Right lobe of liver (tissue), 4 donors: Measurements from ENCODE around the gene CBLN4.

Source experiments
- CTCF ChIP-seq, 4 donors: fragments of 200-600 bp in 3 of 4; fragments of 450-650 bp in 1 of 4; IDR thresholded peaks; one replicate each; pipeline versions ENCODE4 v1.5.1 to v1.8.0; 2016 to 2022; ENCODE audit warnings: antibody characterized with exemption in 4 of 4, mild to moderate bottlenecking in 2 of 4
- POLR2A ChIP-seq: fragments of 450-650 bp; IDR thresholded peaks from one replicate; pipeline ENCODE4 v1.6.1; 2017; ENCODE audit warnings: antibody characterized with exemption, mild to moderate bottlenecking
- donor health status: DM: no; HTN: no; CAD: no.
- donor health status: DM: no; HTN: no; CAD: no.
- donor health status: DM: no; HTN: yes; CAD: no.

GRCh38 chr20:56004611-56005388, 519 bp downstream of the CBLN4 start:
- TF ChIP-seq POLR2A (no peak), CTCF (IDR thresholded peaks at IDR 0.05) (no peak)
